ENCODE results near the gene C1orf105.
"Not testable (repeated sequence)": the region's sequence is repeated elsewhere in the genome, so short reads cannot be mapped to it uniquely, and the experiment has no call there.

The C1orf105 gene, protein sequence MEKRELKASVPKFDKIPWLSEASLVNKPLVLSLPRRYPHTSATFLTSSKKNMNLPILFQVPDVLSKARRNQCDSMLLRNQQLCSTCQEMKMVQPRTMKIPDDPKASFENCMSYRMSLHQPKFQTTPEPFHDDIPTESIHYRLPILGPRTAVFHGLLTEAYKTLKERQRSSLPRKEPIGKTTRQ

DNA sequence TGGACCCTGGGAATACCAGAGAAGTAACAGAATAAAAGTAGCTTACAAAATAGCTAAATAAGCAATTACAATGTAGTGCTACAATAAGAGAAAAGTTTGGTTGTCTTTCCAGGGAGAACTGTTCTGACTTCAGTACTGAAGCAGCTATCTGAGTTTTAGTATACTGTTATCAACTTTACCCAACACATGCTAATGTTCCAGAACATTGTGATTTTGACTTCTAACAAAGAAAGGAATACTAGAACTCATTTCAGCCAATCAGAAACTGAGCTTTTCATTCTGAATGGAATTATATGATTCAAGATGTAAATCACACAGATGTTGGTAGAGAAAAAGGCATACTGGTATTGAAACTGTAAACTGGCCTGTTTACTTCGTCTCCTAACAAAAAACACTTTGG is at the start of gene C1orf105:
Gene C1orf105, plus strand, starts transcription at position 301 of the 400 bp plus-strand sequence. CDS start 201 bp downstream, outside the sequence.
- DNase-seq (ENCODE audit: low spot score) = no peak

DNA sequence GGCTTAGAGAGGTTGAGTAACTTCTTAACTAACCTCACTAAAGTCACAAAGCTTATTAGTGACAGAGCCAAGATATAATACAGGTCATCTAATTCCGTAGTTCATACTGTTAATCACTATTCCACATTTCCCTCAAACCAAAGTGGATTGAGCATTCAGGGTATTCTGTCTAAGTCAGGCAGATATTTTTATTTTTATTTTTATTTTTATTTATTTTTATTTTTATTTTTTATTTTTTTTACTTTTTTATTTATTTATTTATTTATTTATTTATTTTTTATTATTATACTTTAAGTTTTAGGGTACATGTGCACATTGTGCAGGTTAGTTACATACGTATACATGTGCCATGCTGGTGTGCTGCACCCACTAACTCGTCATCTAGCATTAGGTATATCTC is 48.8 kb upstream of the C1orf105 start:
- not testable (repeated sequence) for DNase-seq (ENCODE audit: low spot score)

DNA sequence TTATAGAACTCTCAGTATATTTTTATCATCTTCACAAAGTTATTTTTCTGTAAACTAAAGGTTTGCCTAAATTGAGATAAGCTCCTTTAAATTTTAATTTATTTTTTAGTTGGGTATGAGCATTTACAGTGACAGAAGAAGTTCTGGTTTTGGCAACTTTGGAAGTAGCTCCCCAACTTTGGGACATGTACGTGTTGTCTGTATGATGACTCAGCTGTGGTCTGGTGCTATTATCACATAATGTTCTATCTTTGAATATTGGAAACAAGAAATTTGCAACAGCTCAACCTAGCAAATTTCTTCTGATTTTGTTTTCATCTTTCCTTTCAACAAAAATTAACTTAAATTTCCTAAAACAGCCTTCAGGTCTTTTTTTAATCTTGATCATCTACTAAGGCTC is 46.6 kb upstream of the C1orf105 start:
- DNase-seq (ENCODE audit: low spot score) = no peak

DNA sequence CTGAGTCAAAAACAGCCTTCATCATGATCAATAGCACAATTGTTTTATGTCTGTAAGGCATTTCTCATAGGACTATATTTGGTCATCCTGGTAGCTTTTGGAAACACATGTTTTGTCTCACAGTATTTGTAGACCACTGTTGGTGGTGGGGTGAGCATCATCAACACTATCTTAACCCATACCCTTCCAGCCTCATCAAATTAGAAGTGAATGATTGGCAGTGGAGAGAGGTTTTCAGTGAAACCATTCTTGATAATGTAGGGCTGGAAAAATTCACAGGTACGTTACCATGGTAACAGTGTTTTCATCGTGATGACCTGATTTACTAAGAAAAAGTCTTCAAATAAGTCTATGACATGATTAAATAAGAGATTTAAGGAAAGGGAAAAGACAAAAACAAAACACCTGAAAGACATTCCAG is 45.3 kb upstream of the C1orf105 start:
- DNase-seq (ENCODE audit: low spot score) = no peak

DNA sequence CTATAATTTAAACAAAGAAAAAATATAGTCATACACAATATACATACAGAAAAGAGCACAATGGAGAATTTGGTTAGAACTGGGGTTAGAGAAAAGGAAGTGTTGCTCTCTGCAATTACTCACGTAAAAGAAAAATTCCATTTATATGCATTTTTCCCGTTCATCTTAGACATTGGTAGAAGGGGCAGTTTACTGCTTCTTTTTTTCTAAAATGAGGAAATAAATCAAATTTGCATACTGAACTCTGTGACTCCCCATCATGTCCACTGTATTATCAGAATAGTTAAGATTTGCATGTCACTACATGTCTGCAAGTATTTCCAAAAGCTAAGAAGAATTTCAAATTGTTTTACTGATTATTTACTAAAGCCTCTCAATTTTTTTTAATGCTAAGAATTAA is 44.1 kb upstream of the C1orf105 start:
- no peak for DNase-seq (ENCODE audit: low spot score)

DNA sequence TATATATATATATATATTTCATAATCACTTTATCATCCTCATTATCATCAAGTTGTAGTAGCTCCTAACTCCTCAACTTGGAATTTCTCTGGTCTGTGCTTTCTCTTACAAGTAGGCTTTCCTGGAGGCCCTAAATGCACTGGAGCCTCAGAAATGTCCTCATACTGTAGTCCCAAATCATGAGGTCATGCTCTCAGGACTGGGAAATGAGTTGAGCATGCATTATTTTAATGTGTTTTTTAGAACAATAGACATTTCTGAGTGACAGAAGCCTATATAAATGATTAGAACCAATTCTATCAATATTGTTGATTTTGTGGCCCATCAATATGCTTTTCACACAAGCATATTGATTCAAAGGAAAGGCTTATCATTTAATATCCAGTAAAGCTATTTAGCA is 42.9 kb upstream of the C1orf105 start:
- no peak for DNase-seq (ENCODE audit: low spot score)

DNA sequence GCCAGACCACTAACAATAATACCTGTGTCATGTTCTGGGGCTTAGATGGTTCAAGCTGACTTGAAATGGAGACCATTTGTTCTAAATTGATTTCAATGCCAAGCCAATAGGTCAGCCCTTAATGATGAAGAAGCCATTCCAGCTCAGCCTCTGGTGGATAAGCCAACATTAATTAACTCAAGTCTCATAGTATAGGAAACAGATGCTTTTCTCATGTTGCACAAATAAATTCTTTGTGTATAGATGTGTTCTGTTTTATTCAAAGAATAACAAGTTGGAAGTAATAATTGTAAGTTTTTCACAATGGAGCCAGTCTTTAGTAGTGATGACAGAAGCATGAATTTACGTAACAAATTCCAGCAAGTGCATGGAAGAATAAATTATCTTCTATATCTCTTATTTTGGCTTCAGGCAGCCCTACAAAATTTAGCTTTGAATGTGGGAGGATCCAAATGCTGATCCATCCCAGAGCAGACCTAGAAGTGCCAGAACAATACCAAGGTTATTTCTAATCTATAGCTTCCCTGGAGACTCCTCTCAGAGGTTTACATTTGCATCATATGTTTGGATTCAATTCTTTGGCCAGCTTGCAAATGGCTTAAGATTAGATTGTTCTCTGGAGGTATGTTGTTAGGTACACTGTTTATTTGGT is 42.2 kb upstream of the C1orf105 start:
- DNase-seq (ENCODE audit: low spot score) = no peak

DNA sequence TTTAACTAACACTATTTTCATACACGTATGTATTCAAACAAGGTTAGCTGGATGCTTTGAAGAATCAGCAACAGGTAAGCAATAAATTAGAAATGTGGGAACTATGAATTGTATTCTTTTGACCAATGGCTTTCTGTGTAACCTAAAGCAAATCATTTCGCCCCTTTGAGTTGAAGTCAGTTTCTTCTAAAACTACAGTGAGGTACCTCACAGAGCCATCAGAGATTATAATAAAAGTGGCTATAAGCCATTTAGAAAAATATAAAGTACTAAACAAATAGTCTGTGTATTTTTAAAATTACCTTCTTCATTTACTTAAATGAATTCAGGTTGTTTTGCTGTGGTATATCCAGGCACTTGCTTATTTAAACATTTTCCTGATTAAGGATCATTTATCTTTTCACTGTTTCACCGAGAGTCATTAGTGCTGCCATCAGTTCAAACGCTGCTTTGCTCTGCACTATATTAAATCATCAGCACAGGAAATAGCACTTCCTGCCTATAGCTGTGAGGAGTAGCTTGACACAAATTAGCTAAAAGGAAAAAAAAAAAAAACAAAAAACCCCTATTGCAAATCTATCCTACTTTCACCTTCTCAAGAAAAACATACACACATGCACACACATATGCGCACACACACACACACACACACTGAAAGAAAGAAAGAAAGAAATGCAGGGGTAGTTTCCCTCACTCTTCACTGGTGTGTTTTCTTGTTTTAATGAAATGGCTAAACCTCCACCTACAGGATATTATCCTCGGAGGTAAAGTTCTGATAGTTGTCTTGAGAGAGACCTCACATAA is 39.8 kb upstream of the C1orf105 start:
- DNase-seq (ENCODE audit: low spot score) = no peak

DNA sequence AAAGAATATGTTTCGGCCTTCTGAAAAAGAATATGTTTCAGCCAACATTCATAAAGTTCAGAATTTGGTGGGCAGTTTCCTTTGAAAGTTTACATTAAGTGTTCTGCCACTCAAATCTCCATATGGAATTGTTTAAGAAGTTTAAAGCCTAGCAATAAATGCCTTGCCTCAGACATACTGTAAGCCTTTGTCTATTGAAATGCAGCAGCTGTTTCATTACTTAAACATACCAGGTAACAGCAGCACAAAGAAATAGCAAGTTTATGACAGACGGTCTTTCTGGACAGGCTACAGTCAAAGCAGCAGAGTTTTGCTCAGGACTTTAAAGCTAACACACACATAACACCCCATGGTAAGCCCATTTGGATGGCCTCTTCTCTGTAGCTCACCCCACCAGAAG is 38.5 kb upstream of the C1orf105 start:
- DNase-seq (ENCODE audit: low spot score) = no peak

DNA sequence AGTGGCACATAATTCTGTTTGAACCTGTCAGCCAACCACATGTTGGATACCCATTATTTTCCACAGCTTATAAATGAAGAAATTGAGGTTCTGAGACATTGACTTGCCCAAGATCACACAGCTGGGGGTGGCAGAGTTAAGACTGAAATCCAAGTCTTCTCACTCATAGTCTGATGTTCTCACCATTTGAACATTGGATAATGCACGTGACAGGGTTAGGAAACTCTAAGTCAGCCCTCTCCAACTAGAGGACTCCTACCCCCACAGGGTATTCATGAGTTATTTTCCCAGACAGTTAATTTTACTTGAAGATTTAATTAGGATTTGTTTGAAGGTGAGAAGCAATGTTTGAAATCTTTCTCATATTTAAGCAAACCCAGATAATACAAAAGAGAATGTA is 38.1 kb upstream of the C1orf105 start:
- no peak for DNase-seq (ENCODE audit: low spot score)

DNA sequence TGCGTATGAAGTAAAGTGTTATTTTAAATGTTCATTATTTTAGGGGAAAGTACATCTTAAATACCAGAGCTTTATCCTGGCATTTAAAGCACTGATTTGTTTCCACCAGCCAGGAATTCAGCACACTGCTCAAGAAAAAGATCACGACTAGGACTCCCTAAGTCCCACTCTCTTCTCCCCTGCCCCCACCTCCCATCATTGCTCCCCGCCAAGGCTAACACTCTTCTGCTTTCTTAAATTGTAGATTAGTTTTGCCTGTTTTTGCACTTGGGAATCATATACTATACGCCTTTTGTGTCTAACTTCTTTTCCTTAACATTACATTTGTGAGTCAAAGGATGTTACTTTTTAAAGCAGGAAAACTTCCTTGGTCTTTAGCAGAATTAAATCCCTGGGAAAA is 37.5 kb upstream of the C1orf105 start:
- DNase-seq (ENCODE audit: low spot score) = no peak

DNA sequence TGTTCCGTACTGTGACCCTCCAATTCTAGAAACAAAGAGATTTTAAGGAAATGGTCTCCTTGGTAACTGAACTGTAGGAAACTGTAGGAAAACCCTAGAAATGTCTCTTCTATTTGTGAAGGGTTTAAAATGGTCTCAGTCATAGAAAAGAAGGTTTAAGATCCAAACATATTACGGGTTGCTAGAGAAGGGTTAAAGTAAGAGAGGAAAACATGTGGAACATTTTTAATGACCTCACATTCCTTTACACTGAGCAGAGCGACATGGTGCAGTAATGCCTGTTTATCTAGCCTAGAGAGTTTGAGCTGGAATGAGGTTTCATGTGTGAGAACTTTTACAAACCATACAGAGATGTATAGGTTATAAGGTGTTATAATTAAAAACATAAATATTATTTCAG is 36.9 kb upstream of the C1orf105 start:
- DNase-seq (ENCODE audit: low spot score) = peak; percentile 39

DNA sequence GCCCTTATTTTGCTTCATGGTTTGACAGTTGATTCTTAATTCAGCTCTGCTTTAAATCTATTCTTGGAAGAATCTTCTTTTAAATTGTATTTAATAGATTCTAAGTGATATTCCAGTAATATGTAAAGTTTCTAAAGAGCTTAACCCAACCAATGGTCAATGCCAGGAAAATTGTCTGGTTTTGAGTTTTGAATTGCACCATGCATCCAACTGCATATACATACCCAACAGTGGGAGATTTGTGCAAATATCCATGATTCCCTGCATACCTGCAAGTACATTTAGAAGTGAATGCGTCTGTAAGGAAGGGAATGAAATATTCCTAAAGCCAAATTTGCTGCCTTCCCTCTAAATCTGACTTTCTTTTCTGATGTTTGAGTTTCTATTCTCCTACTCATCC is 35.8 kb upstream of the C1orf105 start:
- no peak for DNase-seq (ENCODE audit: low spot score)

DNA sequence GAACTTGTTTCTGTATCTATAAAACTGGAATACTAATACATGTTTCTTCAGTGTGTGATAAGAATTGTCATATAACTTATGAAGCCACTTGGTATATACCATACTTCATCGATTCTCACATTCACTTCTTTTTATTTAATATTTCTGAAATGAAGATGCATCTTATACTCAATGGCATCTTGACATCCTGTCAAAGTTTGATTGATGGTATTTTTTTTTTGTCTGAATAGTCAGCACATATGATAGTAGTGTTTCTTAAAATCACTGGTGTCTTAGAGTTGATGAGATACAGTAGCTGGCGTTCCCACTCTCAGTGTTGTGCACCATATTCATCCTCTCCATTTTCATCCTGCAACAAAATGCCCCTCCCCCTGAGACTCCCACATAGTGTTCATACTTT is 34.4 kb upstream of the C1orf105 start:
- no peak for DNase-seq (ENCODE audit: low spot score)

DNA sequence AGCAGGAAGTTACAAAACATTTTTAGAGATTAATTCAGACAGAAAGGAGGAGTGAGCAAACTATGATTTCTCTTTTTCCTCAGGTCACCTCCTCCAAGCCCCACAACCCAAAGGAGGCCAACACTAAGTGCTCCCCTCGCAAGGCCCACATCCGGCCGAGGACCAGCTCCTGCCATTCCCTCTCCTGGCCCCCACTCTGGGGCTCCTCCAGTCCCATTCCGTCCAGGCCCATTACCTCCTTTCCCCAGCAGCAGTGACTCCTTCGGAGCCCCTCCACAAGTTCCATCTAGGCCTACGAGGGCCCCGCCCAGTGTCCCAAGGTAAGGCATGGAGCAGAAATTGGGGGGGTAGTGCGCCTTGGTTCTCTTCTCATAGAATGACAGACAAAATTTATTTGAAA is 32.0 kb upstream of the C1orf105 start:
- no peak for DNase-seq (ENCODE audit: low spot score)

DNA sequence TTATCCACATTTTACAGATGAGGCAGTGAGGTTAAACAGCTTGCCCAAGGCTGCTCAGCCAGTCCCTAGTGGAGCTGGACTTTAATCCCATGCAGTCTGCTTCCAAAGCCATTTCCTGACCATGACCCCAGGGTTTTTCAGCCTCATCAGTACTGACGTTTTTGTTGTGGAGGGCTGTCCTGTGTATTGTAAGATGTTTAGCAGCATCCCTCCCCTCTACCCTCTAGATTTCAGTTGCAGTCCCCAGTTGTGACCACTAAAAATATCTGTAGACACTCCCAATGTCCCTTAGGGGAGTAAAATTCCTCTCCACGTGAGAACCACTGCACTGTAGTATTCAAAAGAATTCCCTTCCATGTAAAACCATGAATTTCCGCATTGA is 30.2 kb upstream of the C1orf105 start:
- no peak for DNase-seq (ENCODE audit: low spot score)

DNA sequence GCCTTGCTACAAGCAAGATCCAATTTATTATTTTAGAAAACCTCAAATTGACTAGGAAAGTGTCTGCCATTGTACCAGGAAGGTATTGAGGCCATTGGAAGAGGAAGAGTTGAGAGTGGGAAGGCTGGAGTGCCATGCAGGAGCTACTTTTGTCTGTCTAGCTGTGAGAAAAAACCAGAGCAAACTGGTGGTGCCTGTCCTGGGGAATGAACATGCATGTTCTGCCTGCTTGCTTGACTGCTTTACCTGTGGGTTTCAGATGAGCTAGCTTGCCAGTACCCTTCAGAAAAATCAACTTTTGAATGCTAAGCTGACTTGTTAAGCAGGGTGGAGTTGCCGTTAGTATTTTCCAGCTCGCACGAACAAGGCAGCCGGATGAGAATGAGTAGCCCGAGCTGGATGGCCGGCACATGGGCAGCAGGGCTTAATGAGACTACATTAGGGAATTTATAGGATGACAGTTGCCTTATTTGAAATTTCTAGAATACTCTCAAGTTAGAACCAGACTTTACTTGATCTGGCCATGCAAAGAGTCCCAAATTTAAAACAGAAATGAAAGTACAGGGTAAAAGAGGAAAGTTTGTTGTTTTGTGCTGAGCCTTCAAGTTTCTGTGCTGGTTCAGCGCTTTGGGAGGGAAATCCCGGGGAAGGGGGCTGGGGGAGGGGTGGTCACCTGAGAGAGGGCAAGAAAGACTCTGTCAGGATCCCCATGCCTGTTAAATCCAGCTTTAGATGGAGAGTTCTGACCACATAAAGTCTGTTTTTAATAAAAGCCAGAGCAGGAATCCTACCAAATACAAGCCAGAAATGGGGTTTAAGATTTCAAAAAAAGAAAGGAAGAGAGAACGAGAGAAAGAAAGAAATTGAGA is 29.6 kb upstream of the C1orf105 start:
- no peak for DNase-seq (ENCODE audit: low spot score)

DNA sequence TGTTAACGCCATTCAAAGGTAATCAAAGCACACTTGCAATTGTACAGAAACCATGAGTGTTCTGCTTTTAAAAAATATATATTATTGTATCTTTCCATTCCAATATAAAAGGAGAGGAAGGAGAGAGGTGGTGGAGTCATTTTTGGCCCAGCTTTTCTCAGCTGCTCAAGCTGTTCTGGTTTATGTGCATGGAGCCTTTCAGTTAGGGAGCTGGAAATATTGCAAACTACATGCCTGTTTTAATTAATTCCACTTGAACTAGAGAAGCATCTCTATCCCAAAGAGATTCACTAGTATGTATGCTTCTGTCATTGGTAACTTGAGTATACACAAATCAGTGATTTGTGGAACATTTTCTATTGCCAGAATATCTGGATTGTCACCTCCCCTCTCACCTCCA is 28.5 kb upstream of the C1orf105 start:
- no peak for DNase-seq (ENCODE audit: low spot score)

DNA sequence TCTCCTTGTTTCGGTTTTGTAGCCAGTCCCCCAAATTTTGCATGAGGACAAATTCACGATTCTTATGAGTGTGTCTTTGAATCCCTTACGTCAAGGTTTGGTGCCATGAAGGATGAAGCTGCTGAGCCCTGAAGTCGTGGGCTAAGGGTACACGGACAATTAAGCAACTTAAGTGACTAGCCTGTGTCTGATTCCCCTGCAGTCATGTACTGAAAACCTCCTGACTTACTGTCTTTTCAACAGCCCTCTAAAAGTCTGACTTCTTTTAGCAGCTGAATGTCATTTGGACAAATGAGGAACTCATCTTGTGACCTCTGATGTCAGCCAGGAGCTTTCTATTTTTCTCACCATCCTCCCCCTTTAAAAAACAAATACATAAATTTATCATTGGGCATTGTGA is 27.1 kb upstream of the C1orf105 start:
- DNase-seq (ENCODE audit: low spot score) = no peak

DNA sequence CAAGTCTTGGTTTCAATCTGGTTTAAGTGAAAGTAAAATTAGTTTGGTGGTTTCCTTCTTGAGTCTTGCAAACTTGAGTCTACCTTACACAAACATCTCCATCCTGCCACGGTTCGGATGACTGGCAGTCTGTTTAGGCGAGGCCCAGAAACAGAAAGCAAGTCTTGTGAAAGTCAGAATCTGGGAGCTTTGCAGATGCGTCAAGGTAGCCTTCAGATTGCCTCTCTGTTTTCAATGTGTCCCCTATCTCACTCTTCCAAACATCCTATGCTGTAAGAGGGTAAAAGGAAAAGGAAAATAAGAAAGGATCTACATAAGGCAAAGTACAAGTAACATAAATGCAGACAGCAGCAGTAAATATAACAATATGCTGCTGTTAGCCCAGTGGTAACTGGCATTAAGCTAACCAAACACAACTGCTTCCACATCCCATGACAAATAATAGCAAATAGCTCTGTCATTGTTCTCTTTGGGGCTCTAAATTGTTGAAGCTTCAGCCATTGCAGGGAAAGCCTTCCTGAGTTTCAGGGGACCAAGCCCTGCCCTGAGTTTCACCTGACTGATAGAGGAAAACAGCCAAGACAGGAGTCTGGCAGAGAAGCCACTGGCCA is 26.2 kb upstream of the C1orf105 start:
- no peak for DNase-seq (ENCODE audit: low spot score)

DNA sequence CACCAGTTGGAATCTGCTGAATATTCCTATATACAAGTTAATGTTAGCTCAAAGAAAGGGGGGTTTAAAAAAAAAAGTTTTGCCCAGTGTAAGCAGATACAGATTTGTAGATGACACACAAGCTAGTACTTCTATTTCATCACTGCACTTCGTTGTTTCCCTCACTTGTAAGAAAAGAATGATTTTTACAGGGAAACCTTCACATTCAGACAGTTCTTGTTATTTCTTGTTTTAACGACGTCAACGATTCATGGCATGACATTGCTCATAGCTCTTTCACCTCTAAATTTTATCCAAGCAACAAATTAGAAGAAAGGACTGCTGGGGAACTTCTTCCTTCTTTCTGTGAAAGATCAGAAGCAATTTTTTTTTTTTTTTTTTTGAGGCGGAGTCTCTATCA is 25.7 kb upstream of the C1orf105 start:
- no peak for DNase-seq (ENCODE audit: low spot score)

DNA sequence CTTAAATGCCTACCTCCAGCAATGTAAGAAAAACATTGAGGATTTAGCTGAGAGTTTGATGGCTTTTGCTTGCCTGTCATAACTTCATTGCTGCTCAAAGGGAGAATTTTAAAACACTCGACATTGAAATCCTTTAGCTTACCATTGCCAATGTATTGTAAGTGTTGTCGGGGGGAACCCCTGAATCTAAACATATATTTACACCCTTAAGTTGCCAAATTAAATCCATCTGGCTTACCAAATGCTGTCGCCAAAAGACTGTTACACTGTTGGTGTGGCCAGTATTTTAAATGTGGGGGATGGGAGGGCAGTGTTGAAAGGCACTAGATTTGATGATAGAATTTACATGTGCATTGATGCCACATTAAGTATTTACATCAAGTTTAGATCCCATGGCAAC is 24.9 kb upstream of the C1orf105 start:
- no peak for DNase-seq (ENCODE audit: low spot score)

Data from AG08396 (cell line).